ENCODE data around the gene ACVRL1. TPM values are rescaled to one million over a fixed set of nuclear protein-coding genes. Genes with fewer than 3 reads are reported as not detected.

ACVRL1 gene
- polyA plus RNA-seq, 1 donor: 44.9 TPM

- no peak for DNase-seq (ENCODE audit: low read depth)
Observed at GRCh38 chr12:51942056-51942455, 34.8 kb downstream of the ACVRL1 start.

DNA sequence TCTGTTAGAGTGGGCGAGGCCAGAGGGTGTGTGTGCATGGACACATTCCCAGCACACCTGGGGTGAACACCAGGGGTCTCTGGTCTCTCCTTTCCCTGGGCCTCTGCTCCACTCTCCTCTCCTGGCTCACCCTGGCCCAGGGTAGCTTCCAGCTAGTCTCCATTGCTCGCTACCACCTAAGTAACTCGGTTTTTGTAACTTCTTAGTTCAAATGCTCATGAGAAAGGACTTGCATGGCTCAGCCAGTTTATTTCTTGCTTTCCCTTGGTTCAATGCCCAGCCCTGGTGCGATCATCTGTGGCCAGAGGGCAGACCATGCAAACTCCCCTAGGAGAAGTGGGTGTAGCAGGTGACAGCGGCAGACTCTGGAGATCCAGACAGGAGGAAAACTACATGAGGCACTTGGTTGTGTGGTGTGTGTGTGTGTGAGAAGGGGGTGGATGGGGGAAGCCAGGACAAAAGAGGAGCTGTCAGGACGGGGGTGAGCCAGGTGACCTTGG, 35.2 kb downstream of the ACVRL1 start:
- no peak for DNase-seq (ENCODE audit: low read depth)

DNA sequence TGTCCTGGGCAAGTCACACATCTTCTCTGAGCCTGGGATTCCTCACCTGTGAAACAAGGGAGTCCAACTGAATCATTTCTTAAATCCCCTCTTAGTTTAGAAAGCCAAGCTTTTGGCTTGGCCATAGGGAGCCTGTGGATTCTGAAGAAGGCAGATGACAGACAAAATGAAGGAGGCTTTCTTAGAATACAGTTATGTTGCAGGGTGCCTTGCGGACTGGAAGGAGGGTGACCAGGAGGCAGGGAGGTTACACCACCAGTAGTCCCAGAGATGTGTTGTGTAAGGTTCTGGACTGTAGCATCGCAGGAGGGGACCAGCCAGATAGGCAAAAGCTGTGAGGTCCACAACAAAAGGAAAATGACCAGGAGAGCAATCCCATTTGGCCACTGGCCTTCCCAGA, 36.0 kb downstream of the ACVRL1 start:
- no peak for DNase-seq (ENCODE audit: low read depth)

DNA sequence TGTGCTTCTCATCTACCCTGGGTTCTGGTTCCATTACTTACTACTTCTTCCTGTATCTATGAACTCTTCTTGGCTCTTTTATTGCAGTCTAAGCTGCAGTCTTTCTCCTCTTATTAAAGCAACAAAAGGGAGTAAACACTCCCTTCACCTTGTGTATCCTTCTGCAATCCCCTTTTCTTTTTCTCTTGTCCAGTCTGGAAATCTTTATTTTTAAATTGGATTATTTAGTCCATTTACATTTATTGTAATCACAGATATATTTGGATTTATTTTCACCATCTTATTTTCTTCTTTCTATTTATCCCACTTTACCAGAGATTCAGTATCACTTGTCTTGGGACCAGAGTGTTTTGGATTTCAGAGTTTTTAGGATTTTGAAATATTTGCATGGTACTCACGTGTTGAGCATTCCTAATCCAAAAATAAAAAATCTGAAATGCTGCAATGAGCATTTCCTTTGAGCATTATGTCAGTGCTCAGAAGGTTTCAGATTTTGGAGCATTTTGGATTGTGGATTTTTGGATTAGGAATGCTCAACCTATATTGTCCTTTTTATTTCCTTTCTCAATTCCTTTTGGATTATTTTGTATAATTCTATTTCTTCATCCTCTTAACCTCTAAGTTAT, 37.4 kb downstream of the ACVRL1 start:
- no peak for DNase-seq (ENCODE audit: low read depth)

GRCh38 chr12:51947246-51947996, 40.1 kb downstream of the ACVRL1 start:
- DNase-seq (ENCODE audit: low read depth): no peak

- no peak for DNase-seq (ENCODE audit: low read depth)
Observed at GRCh38 chr12:51948066-51948465, 40.8 kb downstream of the ACVRL1 start.

- no peak for DNase-seq (ENCODE audit: low read depth)
Observed at GRCh38 chr12:51949342-51950030, 42.2 kb downstream of the ACVRL1 start.

DNA sequence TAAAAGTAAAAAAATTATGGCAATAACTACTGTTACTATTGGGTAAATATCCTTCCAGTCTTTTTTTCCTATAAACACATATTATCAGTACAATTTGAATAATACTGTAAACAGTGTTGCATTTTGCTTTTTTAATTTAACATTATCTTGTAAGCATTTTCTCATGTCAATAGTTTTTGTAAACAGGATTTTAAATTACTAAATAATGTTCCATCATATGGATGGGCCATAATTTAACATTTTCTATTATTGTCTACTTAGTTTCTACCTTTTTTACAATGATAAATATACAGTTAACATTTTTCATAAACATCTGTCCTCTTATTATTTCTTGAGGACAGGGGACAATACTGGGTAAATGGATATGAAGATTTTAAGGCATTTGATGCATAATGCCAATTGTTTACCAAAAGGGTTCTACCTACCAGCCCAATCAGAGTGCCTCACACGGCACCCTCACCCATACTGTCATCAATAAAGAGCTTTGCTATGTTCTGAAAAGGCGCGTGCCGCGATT, 43.4 kb downstream of the ACVRL1 start:
- DNase-seq (ENCODE audit: low read depth): no peak

GRCh38 chr12:51951199-51951842, 44.0 kb downstream of the ACVRL1 start, which contains the start of gene ACVR1B:
Gene ACVR1B (plus strand): TSS chr12:51951699. CDS start chr12:51951744, 45 bp downstream.
- peak; percentile 67 for DNase-seq (ENCODE audit: low read depth)

DNA sequence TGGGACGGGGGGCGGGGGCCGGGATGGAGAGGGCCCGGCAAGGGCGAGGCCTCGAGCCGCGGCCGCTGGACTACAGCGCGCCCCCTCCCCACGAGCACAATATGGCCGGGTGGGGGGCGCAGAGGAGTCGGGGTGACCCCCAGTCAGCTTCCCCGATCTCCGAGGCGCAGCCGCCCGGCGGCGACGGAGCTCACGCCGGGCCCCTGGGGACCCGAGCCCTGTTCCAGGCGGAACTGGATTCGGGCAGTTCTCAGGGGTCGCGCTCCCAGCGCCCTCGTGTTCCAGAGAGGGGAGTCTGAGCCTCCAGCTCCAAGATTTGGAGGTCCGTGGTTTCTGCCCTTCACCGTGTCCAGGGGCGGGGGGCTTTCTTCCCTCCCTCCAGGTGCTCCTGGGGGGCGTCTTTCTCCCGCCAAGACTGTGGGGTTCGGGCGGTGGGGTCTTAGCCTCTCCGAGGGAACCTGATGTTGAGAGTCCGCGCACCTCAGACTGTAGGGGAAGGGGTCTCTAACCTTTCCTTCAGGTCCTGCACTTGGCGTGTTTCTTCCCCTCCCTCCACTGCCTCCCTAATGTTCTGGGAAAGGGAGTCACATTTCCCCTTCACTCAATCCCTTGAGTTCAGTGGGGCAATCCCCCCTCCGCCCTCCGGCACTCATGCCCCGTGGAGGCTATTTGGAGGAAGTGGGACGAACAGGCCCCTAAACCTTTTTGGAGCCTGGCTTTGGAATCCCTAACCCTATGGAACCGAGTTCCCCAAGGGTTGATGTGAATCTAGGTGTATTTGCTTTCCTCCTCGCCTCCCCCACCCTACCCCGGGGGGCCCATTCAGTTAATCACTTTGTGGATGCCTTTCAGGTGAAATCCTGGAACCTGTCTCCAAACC, 44.8 kb downstream of the ACVRL1 start:
- no peak for DNase-seq (ENCODE audit: low read depth)

DNA sequence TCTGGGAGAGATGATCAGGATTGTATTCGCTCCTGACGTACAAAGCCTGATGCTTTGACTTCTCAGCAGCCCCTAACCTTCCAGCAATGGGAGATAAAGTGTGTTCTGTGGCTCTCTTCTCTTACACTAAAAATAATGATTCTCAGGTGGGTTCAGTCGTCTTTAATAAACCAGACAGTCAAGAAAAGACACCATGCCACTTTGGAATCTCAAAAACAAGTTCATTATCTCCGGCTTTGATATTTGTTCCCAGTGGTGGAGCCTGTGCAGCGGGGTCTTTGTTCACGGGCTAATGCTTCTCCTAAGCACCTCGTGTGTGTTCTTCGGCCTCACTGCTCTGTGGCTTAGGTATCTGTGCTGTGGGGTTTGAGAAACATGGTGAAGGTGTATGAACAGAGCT, 45.8 kb downstream of the ACVRL1 start:
- no peak for DNase-seq (ENCODE audit: low read depth)

DNA sequence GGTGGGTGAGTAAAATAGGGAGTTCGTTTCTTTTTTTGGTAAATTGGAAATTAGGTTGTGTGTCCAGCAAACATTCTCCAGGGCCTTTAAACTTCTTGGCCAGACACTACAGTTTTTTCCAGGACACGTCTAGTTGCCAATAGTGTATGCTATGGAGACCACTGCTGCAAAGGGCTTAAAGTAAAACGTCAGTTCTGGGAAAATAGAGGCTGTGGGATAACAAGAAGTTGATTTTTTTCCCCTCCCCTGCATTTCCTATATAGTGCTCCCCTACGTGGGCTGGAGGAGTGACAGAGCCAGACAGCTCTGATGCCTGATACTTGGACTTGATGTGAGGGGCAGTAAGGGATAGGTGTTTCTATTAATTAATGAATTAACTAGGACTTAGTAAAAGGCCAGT, 46.6 kb downstream of the ACVRL1 start:
- no peak for DNase-seq (ENCODE audit: low read depth)

- no peak for DNase-seq (ENCODE audit: low read depth)
Observed at GRCh38 chr12:51954561-51955361, 47.5 kb downstream of the ACVRL1 start.

DNA sequence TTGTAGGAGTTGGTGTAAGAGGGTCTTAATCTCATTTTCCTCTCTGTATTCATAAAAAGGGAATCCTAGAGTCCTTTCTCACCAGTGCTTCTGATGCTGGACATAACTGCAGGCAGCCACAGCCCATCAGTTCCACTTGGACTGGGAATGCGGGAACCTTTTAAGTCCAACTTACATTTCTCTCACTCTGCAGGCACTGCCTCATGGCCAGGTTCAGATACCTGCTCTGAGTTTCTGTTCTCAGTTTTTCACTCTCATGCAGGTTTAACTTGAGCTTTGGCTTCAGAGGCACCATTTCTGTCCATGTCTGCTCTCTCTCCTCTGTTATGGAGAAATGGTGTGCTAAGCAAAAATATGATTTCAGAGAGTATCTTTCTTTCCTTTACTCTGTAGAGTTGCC, 48.4 kb downstream of the ACVRL1 start:
- DNase-seq (ENCODE audit: low read depth): no peak

GRCh38 chr12:51958542-51958941, 51.2 kb downstream of the ACVRL1 start:
- DNase-seq (ENCODE audit: low read depth): no peak

DNA sequence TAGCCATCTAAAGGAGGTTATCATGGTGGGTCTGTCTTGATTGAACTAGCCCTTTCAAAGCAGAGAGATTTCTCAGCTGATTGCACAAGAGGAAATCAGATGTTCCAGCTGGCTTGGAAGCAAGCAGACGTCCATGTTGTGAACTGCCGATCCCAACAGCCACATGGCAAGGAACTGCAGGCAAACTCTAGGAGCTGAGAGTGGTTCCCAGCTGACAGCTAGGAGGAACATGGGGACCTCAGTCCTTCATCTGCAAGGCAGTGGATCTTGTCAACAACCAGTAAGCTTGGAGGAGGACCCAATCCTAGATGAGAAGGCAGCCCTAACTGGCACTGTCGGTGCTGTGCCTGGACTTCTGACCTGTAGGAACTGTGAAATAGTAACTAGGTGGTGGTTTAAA, 51.9 kb downstream of the ACVRL1 start:
- no peak for DNase-seq (ENCODE audit: low read depth)

DNA sequence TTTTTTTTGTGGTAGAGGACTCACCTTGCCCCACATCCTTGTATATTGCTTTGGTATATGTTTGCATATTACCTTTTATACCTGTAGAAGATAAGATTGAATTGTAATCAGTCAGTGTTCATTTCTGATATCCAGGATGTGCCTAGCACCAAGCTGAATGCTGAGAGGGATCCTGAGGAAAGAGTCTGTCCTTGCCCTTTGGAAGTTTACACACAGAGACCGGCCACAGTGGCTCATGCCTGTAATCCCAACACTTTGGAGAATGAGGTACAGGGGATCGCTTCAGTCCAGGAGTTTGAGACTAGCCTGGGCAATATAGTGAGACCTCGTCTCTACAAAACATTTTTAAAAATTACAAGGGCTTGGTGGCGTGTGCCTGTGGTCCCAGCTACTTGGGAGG, 52.6 kb downstream of the ACVRL1 start:
- DNase-seq (ENCODE audit: low read depth): no peak

DNA sequence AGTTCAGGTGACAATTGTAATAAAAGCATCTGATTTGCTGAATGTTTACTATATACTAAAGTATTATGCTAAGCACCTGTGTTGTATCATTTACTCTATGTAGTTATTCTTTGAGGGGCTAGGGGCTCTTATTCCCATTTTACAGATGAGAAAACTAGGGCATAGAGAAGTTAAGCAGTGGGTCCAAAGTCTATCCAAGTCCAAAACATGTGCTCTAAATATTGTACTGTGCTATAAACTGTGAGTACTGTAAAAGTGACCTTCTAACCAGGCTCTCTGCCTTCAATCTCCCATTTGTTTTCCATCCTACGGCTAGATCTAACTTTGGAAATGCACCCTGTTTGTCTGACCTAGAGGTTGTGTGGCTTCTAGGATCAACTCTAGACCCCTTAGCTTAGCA, 53.2 kb downstream of the ACVRL1 start:
- no peak for DNase-seq (ENCODE audit: low read depth)

DNA sequence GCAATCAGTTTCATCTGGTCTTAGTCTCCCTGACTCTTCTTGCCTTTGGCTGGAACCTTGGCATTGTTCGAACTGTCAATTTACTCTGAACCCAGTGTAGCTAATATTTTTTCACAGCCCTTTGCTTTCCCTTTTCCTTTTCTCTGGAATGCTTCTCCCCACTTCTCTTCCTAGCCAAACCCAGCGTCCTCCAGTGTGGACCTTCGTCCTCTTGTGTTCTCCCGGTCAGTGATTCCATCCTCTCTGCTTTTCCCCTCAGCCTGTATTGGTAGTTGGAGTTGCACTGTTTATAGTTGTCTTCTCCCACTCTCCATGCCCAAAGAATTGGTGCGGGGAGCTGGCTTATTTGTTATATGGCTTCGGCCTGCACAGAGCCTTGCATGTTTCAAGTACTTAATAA, 53.6 kb downstream of the ACVRL1 start:
- DNase-seq (ENCODE audit: low read depth): no peak

- DNase-seq (ENCODE audit: low read depth): no peak
Observed at GRCh38 chr12:51961834-51962233, 54.5 kb downstream of the ACVRL1 start.
